GM18868 (cell line): ENCODE results near the gene FYN.

ENCODE experiments used
- ATAC-seq: cut with Tn5 transposase; IDR thresholded peaks from one replicate; pipeline ENCODE4 v1.9.1; 2021; ENCODE audit warnings: mild to moderate bottlenecking, moderate library complexity; ENCODE audit not compliant: unreplicated experiment

FYN gene

DNA sequence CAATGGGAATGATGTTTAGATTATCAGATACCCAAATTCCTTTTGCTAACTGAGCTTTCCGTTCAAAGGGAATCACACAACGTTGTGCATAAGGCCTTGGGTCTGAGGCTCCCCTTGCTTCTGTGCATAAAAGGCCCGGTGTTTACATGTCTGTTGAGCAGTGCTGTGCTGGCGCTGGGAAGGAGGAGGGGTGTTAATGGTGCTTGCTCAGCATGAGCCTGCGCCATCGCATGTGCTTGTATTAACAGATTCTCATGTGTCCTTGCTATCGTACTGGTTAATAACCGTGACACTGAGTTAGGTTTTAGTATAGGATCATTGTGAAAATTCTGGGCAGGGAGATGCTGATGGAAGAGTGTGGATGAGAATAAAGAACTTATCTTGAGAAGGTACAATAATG, 205.3 kb downstream of the FYN start:
- no peak for ATAC-seq

GRCh38 chr6:111666847-111667246, 206.4 kb downstream of the FYN start:
- no peak for ATAC-seq

DNA sequence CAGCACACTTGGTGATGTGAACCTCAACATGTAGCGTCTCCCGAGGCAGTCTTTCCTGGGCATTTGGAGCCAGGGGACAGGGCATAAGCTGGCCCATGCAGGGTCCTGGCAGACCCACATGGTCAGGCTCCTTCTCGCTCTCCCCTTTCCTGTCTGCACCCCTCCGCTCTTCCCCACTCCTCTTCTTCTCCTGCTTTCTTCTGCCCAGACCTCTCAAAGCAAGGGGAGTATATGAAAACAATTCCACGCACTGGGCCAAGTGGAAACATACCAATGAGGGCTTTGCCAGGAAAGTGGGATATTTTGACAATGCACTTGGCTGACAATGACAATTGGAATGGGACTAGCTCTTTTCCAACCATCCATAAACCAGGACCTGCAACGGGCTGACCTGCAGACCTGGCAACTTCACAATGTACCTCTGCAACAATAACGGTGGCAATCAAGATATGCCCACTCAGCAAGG, 208.7 kb downstream of the FYN start:
- ATAC-seq = no peak

DNA sequence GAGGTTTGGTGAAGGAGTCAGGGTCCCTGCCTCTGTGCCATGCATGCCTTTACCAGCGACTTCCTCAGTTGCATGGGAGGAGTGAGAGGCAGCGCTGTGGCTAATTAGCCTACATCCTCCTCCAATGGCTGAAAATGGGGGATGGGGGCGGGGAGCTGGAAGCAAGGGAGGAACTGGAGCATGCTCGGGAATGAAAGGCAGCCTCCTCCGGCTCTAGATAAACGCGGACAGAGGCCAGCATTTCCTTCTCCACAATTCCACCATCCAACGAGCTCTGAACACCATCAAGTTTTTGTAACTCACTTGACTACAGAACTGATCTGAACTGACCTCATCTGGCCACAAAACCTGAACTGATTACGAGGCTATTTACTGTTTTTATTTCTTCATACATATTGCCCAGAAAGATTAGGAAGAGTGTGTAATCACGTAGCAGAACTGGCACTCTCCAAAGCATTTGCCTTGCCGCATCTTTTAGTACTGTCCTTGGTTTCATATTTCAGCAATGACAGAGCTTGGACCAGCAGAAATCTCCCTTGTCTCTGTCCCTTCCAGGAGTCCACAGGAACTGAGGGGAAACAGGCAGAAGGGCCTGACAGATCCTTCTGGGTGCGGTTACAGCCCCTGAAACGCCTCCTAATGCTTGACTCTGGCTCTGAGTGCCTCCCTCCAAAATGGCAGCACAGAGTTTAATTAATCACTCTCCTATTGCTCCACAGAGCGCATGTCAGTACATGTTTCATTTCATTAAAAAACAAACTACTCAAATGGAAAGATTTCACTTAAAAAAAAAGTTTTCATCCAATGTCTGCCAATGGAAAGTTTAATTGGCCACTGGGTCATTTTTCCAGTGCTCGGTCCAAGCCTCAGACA, 209.3 kb downstream of the FYN start:
- ATAC-seq = no peak

DNA sequence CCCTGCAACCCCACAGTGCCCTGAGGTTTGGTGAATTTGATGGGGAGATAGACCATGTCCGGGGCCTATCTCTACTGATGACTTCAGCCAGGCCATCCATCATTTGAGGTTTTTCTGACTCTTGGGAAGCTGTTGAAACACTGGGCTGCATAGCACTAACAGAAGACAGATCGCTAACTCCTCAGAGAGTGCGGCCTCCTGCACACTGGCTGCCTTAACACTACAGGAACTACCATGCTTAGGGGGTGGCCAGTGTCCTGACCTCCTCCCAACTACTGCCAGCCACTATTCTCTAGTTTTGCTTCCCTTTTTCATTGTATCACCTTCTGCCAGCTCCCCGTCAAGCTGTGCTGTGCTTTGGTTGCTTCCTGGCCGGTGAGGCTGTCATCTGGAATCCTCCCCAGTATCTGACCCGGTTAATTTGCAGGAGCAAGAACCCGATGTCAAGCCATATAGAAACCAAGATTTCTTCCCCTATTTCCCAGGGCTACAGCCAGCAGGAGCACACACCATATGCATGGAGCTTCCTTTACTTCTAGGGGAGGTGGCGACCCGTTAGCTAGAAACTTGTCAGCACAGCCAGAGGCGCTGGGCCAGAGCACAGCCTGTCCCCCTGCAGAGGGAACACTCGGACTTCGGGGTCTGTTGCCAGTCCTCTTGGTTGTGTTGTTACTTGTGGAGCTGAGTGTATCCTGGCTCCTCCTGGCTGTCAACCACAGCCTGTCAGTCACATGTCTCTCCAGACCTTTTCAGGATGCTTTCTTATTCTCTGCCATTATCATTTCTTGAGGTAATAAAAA, 210.3 kb downstream of the FYN start:
- no peak for ATAC-seq

DNA sequence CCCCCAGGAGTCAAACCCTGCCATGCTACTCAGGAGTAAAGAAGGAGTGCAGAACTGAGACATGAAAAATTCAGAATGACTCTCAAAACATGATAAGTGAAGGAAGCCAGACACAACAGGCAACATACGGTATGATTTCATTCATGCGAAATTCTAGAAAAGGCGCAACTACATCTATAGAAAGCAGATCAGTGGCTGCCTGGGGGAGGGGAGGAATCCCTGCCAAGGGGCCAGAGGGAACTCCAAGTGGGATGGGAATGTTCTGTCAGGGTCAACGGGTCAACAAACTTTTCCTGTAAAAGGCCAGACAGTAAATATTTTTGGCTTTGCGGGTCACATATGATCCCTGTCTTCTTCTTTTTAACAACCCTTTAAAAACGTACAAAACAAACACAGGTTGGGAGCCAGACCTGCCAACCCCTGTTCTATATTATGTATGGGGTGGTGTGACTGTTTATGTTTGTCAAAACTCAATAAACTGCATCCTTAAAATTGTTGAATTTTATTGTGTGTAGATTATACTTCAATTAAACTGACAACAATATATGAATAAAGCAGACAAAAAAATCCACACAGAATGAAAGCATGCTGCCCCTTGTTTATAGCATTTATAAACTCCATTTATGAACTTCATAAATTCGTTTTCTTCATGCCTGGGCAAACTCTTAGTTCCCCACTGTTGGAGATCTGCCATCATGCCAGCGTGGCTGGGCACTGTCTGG, 211.0 kb downstream of the FYN start:
- no peak for ATAC-seq

DNA sequence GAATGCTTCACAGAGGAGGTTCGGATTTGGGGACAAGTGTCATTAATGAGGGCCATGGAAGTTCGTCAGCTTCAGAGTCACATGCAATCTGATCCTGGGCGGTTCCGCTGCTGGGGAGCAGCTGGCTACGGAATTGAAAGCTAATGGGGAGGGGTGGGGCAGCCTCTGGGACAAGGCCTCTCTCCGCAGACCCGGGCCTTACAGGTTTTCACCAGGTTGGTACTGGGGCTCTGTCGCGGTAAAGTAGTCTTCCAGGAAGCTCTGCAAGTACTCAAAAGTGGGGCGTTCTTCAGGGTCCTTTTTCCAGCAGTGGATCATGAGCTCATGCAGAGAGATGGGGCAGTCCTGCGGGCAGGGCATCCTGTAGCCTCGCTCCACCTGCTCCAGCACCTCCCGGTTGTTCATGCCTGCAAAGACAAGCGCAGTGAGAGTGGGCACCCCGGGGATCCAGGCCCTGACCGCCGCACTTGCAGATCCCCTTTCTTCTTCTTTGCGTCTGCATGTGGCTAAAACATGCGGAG, 211.7 kb downstream of the FYN start:
- ATAC-seq = no peak

DNA sequence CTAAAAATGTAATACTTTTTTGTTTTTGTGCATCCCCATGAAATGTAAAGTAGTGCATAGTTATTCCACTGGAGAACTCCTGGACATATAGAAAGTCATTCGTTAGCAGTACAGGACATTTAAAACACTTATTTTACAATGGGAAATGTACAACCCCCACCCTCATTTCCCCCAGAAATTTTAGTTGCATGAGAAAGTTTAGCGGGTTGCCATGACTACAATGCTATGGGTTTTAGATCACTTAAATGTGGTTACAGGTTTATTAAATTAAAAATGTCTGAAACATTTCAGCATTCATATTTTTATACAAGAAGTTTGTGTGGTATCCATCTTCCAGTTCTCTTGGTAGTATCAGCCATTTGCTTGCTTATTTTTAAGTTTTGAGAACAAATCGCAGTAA, 212.7 kb downstream of the FYN start:
- ATAC-seq = no peak

DNA sequence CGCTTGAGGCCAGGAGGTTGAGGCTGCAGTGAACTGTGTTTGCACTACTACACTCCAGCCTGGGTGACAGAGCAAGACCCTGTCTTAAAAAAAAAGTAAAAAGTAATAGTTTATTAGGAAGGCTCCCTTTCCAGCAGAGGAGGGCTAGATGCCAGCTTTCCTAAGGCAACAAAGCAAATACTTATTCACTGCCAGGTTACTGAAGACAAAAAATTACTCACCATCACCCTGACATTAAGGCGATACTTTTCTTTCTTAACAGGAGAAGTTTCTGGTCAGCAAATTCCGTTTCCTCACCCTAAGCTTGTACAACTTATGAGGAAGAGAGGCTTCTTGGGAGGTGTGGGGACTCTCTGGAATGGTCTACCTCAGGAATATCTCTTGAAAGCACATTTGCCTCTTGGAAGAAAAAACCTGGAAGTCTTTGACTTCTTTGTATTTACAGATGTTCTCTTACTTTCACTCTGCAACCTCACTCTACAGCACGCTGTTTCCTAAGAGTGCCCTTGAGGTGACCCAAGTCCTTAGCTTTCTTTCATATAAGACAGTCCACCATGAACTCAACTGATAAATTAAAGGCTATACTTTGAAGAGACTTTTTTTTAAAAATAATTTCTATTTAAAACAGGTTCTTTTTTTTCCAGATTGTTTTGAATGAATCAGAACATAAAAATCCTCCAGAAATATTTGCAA, 214.6 kb downstream of the FYN start:
- no peak for ATAC-seq

DNA sequence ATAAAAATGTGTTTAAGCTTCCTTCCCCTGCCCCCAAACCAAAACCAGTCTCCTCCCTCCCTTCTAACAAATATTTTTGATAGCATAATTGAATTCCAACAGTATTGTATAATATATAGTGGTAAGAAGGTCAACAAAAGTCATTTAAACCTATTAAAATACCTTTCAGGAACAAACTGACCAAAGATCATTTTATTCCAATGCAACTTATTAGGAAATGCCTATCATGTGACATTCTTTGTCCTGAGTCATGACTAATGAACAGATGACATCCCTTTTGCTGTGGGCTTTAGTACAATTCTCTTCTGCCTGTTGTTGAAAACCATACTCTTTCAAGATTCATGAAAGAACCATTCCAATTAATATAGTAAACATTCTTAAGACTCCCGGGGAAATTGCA, 216.1 kb downstream of the FYN start:
- no peak for ATAC-seq

DNA sequence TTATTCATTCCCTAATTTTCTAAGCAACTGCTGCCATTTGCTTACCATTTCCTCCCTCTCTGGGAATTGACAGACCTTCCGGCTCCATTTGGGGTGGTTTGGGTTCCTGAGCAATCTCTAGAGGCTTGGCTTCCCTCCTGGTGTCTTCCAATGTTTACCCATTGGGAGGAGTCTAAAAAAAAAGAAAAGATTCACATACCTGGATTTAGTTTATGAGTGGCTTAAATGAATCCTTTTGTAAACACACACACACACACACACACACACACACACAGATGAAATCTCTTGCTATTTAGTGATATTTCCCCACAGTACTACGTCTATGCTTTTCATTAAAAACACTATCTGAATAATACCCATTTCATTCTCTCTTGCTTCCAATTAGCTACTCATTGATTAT, 219.3 kb downstream of the FYN start:
- no peak for ATAC-seq

DNA sequence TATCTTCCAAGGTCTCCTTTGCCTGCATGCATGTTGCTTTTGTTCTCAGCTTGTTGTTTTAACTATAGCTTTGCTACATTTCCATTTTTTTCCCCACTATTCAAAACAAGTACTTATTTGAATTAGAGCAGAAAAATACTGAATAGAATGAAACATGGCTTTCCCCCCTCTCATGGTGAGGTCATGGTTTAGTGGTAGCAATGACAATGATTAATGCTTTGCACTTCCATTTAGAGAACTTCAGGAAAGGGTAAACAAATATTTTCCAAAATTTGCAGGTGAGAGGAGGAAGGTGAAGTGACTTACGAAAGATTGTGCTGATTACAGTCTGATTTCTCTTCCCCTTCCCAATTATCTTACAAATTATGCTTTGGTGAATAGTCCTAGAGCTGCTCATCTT, 219.8 kb downstream of the FYN start:
- ATAC-seq = no peak

DNA sequence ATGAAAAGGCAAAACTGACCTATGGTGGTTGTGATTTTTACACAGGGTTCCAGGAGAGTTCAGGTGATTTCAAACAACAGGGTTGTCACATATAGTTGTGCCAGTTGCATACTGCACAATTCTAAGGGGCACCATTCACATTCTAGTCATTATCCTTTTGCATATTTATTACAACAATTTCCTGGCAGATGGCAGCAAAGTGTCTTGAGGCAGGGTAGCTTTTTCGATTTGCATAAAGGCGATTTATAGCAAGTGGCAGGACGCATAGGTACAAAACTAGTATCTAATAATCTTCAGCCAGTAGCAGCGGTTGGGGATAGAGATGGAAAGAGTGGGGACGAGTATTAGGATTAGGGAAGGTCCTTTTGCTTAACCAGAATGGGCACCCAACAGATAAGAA, 221.1 kb downstream of the FYN start:
- ATAC-seq = no peak

GRCh38 chr6:111651185-111652034, 221.8 kb downstream of the FYN start:
- no peak for ATAC-seq

DNA sequence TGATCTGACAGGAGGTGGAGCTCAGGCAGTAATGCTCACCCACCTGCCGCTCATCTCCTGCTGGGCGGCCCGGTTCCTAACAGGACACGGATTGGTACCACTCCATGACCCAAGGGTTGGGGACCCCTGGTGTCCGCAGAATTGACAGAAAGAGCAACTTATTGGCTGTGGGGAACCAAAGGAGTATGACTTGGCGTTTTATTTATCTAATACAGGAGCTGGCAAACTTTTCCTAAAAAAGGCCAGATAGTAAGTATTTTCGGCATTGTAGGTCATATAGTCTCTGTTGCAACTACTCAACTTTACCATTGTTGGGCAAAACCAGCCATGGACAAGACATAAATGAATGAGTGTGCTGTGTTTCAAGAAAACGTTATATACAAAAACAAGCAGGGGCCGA, 223.2 kb downstream of the FYN start:
- no peak for ATAC-seq

GRCh38 chr6:111648100-111648499, 225.2 kb downstream of the FYN start:
- ATAC-seq = no peak

GRCh38 chr6:111646942-111647341, 226.3 kb downstream of the FYN start:
- ATAC-seq = no peak

DNA sequence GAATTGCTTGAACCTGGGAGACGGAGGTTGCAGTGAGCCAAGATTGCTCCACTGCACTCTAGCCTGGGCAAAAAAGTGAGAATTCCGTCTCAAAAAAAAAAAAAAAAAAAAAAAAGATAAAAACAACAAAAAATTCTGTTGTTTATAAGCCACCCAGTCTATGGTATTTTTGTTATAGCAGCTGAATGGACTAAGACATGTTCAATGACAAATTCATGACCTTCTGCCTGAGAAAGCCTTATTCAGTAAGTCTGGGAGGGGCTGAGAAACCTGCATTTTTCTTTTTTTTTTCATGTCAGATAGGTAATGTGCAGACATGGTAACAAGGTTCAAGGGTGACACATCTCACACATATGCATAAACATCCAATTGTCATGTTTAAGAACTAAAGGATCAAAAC, 227.2 kb downstream of the FYN start:
- ATAC-seq = no peak

GRCh38 chr6:111644893-111645430, 228.3 kb downstream of the FYN start:
- no peak for ATAC-seq
